IPS-20b (cell line): Measurements from ENCODE around the gene COL27A1.
"Not testable (repeated sequence)": the region's sequence is repeated elsewhere in the genome, so short reads cannot be mapped to it uniquely, and the experiment has no call there.

Experiments
- H3K27ac ChIP-seq: one replicate; pipeline ENCODE4 v1.5.1; 2013; ENCODE audit warnings: low read length
- H3K27me3 ChIP-seq: 2 replicates; pipeline ENCODE4 v1.6.1; 2013; ENCODE audit warnings: mild to moderate bottlenecking, low read length, inconsistent platforms; ENCODE audit not compliant: insufficient read depth
- H3K36me3 ChIP-seq: 2 replicates; pipeline ENCODE4 v1.6.1; 2013; ENCODE audit warnings: low read depth, mild to moderate bottlenecking, inconsistent platforms, low read length, moderate library complexity; ENCODE audit not compliant: insufficient read depth
- H3K4me1 ChIP-seq: 2 replicates; pipeline ENCODE4 v1.6.1; 2013; ENCODE audit warnings: mild to moderate bottlenecking, control low read depth, inconsistent platforms, low read length, moderate library complexity; ENCODE audit not compliant: insufficient read depth
- H3K4me3 ChIP-seq: 2 replicates; pipeline ENCODE4 v1.5.1; 2013; ENCODE audit warnings: mild to moderate bottlenecking, low read length, inconsistent platforms
- H3K9ac ChIP-seq: 2 replicates; pipeline ENCODE4 v1.6.1; 2013; ENCODE audit warnings: low read depth, mild to moderate bottlenecking, inconsistent platforms, low read length, moderate library complexity
- H3K9me3 ChIP-seq: 2 replicates; pipeline ENCODE4 v1.6.1; 2013; ENCODE audit warnings: mild to moderate bottlenecking, low read depth, low read length, inconsistent platforms; ENCODE audit not compliant: insufficient read depth

Gene COL27A1

DNA sequence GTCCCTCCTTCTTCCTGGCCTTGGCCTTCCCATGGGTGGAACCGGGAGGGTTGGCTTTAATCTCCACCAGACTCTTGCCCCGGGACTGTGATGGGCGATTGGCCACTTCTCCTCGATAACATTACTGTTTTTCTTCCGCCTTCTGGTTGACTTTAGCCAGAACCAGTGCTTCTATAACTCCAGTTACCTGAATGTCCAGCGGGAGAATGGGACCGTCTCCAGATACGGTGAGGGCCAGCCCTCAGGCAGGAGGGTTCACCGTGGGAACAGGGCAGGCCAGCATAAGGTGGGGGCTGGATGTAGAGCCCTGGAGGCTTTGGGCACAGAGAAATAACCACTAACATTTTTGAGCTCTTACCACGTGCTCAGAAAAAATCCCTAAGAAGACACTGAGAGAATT is 175.3 kb downstream of the COL27A1 start:
- H3K9ac ChIP-seq: no peak overlapping the region
- no peak overlapping the region for H3K27ac ChIP-seq
- H3K27me3 ChIP-seq: no peaks in the 10 kb centered on the region
- no peaks in the 10 kb centered on the region for H3K4me1 ChIP-seq
- H3K4me3 ChIP-seq: no peak overlapping the region
- no peaks in the 10 kb centered on the region for H3K9me3 ChIP-seq
- no peaks in the 10 kb centered on the region for H3K36me3 ChIP-seq

DNA sequence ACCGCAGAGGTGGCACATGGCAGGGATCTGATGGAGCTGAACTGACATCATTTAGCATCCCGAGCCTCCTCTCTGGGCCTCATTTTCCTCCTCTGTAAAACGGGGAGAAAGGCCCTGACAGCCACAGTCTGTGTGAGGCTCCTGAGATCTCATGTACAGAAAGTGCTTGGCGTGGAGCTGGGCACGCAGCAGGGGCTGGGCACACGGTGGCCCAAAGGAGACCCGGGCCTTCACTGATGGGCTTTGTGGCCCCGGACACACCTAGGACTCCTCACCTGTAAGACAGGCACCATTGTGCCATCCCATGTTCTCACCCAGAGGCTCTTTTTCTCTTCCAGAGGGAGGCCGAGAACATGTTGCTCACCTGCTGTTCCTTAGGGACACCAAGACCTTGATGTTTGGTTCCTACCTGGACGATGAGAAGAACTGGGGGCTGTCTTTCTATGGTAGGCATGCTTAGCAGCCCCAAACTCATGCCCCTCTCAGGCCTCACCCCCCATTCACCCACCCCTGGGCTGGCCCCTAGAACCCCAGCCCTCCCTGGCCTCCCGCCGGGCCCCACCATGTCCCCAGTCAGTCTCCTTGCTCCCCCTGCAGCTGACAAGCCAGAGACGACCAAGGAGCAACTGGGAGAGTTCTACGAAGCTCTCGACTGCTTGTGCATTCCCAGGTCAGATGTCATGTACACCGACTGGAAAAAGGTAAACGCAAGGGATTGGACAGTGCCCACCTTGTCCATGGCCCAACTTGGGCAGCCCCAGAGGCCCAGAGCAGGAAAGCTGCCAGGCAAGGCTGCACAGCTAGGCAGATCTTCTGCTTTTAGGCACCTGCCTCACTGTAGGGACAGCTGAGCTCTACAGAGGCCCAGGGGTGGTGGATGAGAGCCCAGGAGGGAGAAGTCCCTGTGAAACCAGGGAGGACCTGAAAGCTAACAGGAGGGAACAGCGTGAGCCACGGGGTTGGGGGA is 176.2 kb downstream of the COL27A1 start:
- H3K9me3 ChIP-seq, H3K9ac ChIP-seq, H3K4me3 ChIP-seq, H3K27ac ChIP-seq, H3K36me3 ChIP-seq, H3K4me1 ChIP-seq, H3K27me3 ChIP-seq: not testable (repeated sequence)

DNA sequence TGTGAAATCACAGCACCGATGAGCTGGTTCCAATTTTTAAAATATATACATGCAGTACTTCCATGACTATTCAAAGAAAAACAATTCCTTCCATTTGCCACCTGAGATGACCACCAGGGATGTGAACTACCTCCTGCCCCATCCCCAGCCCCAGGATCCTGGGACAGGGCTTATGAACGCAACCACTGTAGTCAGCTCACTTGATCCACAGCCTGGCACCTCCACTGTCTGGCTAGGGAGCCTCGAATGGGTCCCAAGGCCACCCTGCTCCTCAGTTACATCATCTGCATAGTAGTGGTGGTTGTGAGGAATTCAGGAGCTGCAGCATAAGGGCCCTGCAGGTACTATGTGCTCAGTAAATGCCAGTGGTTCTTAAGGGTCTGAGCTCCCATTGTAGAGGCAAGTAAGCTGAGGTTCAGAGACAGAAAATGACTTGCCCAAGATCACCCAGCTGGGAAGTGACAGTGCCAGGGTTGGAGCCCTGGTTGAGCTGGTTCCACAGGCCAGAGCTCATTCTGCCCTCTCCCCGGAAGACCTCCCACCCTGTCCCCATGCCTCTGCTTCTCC is 177.2 kb downstream of the COL27A1 start:
- not testable (repeated sequence) for H3K27me3 ChIP-seq, H3K9me3 ChIP-seq, H3K36me3 ChIP-seq, H3K4me1 ChIP-seq, H3K9ac ChIP-seq, H3K27ac ChIP-seq, H3K4me3 ChIP-seq

DNA sequence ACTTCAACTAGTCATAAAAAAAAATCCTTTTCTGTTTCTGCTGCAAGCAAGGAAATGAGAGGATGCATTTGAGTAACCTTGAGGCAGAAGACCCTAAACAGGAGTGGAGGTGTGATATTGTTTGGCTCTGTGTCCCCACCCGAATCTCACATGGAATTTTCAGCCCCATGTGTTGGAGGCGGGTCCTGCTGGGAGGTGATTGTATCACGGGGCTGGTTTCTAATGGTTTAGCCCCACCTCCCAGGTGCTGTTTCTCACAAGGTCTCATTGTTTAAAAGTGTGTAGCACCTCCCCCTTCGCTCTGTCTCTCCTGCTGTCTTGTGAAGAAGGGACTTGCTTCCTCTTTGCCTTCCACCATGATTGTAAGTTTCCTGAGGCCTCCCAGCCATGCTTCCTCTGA is 178.4 kb downstream of the COL27A1 start:
- peaks cover 15% of the 10 kb centered on the region for H3K36me3 ChIP-seq
- H3K4me1 ChIP-seq, H3K9ac ChIP-seq, H3K4me3 ChIP-seq, H3K9me3 ChIP-seq, H3K27ac ChIP-seq, H3K27me3 ChIP-seq: not testable (repeated sequence)

DNA sequence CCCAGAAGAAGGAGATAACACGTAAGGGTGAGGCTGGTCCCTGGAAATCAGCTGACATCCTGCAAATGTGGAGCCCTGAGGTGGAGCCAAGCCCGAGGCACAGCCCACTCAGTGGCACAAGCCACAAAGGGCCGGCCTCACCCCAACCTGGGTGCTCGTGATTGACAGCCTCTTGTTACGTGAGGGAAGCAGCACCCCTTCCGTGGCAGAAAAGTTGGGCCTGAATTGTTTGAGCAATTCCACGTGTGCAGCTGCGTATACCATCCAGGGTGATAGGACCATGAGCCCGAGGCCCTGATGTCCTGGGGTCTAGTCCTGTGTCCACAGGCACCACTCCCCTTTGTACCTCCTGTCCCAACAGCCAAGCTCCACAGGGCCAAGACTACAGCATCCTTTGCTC is 179.2 kb downstream of the COL27A1 start:
- Histone ChIP-seq H3K27me3 (no peaks in the 10 kb centered on the region), H3K9ac (no peak overlapping the region), H3K9me3 (no peaks in the 10 kb centered on the region), H3K27ac (no peak overlapping the region), H3K36me3 (peaks cover 20% of the 10 kb centered on the region), H3K4me3 (no peak overlapping the region), H3K4me1 (no peaks in the 10 kb centered on the region)

DNA sequence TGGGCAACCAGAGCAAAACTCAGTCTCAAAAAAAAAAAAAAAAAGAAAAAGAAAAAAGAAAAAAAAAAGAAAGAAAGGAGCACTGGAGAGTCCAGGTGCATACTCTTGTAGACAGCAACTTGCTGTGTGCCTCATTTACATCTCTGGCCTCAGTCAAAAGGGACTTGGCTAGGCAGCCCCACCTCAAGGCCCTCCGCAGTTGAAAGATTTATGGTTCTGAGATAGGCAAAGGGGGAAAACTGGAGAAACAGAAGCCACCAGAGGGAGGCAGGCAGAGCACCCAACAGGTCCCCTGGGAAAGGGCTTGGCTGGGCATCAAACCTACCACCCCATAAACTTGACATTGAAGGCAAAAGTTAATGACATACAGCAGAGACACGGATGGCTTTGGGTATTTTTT is 180.4 kb downstream of the COL27A1 start:
- Histone ChIP-seq H3K4me1 (no peaks in the 10 kb centered on the region), H3K4me3 (no peak overlapping the region), H3K9ac (no peak overlapping the region), H3K9me3 (no peaks in the 10 kb centered on the region), H3K36me3 (peaks cover 31% of the 10 kb centered on the region), H3K27ac (no peak overlapping the region), H3K27me3 (no peaks in the 10 kb centered on the region)

DNA sequence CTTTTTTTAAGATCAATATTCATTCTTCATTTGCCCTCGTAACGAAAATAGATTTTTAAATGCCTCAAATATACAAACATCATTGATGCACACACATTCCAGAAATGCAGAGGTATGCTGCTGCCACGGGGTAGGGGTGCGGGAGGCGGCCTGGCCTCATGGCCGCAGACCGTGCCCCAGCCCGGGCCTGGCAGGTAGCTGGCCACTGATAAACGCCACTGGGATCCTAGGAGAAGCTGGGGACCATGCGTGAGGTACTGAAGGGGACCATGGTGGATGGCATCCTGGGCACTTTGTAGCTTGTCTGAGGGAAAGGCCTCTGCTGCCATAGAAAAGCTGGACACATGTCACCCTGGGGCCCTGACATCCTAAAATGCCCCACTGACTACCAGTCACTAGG is 180.8 kb downstream of the COL27A1 start:
- H3K9me3 ChIP-seq: no peaks in the 10 kb centered on the region
- H3K27ac ChIP-seq: no peak overlapping the region
- no peaks in the 10 kb centered on the region for H3K4me1 ChIP-seq
- H3K27me3 ChIP-seq: no peaks in the 10 kb centered on the region
- H3K36me3 ChIP-seq: peaks cover 35% of the 10 kb centered on the region
- H3K4me3 ChIP-seq: no peak overlapping the region
- no peak overlapping the region for H3K9ac ChIP-seq

DNA sequence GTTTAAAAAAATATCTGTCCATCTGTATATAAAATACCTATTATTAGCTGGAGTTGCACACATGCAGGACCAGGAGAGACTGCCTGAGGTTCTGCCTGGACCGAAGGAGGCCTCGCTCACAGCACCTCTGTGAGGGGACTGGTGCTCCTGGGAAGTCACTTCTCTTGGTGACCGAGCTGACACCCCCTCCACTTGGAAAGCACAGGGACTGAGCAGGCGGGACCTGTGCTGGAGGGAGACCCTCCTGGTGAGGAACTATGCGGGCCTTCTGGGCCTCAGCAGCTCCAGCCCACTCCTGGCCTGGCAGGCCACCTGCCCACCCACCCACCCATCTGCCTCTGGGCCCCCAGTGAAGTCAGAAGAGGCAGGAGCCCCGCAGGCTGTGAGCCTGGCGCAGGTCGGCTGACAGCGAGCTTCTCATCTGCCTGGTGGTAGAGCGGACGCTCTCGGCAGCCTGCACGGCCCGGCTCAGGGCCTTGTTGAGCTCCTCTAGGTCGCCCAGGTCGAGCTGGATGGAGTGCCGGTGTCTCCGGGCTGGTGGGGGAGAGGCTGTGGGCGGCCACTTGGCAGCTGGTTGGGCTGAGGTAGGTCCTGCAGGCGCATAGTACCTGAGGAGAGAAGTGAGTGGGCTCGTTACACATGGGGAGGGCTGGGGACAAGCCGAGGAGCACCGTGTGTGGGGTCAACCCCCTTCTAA is 181.5 kb downstream of the COL27A1 start:
- Histone ChIP-seq H3K4me1 (no peaks in the 10 kb centered on the region), H3K36me3 (peaks cover 42% of the 10 kb centered on the region)

DNA sequence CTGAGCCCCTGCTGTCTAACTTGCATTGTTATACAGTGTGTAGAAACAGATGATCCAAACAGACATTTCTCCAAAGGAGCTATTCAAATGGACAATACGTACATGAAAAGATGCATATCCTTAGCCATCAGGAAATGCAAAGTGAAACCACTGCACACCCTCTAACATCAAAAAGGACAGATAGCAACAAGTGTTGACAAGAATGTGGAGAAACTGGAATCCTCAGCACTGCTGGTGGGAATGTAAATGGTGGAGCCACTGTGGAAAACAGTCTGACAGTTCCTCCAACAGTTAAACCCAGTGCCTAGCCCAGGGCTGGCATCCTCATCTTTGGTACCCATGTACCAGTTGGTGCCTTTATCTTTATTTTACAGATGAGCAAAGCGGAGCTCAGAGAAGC is 182.8 kb downstream of the COL27A1 start:
- Histone ChIP-seq H3K36me3 (peaks cover 49% of the 10 kb centered on the region), H3K27ac (no peak overlapping the region), H3K9ac (no peak overlapping the region), H3K4me3 (no peak overlapping the region), H3K9me3 (no peaks in the 10 kb centered on the region), H3K4me1 (no peaks in the 10 kb centered on the region), H3K27me3 (no peaks in the 10 kb centered on the region)

More for the DNA sequence above, 181.5 kb downstream of the COL27A1 start:
- Histone ChIP-seq H3K4me3 (no peak overlapping the region), H3K9ac (no peak overlapping the region), H3K27me3 (no peaks in the 10 kb centered on the region), H3K27ac (no peak overlapping the region), H3K9me3 (no peaks in the 10 kb centered on the region)

DNA sequence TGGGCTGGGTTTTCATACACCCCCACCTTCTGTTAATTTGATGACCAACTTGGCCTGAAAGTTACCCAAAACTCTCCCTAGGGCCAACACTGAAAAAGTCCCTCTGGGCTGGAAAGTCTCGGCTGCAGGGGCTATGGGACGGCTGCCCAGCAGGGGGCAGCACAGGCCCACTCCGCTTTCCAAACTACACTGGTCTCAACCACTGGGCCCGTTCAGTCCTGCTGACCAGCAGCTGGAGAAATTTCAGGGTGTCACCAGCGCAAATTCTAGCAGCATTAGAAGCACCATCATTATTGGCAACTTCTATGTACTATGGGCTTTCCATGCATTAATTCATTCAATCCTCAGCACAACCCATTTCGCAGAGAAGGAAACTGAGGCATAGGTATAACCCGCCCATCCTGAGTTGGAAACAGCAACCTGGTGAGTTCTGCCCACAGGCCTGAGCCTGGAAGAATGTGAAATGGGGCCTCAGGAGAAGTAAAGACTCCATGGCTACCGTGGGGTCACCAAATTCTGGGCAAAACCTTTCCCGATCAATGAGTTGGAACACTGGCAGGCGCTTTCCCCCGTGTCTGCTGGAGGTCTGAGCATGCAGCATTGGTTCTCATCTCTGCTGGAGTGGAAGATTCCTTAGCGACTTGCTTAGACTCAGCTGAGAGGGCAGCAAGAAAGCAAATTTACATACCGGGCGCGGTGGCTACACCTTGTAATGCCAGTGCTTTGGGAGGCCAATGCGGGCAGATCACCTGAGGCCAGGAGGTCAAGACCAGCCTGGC is 184.0 kb downstream of the COL27A1 start:
- no peak overlapping the region for H3K9ac ChIP-seq
- no peak overlapping the region for H3K27ac ChIP-seq
- no peak overlapping the region for H3K4me3 ChIP-seq
- peaks cover 60% of the 10 kb centered on the region for H3K36me3 ChIP-seq
- H3K4me1 ChIP-seq: no peaks in the 10 kb centered on the region
- no peaks in the 10 kb centered on the region for H3K9me3 ChIP-seq
- no peaks in the 10 kb centered on the region for H3K27me3 ChIP-seq

DNA sequence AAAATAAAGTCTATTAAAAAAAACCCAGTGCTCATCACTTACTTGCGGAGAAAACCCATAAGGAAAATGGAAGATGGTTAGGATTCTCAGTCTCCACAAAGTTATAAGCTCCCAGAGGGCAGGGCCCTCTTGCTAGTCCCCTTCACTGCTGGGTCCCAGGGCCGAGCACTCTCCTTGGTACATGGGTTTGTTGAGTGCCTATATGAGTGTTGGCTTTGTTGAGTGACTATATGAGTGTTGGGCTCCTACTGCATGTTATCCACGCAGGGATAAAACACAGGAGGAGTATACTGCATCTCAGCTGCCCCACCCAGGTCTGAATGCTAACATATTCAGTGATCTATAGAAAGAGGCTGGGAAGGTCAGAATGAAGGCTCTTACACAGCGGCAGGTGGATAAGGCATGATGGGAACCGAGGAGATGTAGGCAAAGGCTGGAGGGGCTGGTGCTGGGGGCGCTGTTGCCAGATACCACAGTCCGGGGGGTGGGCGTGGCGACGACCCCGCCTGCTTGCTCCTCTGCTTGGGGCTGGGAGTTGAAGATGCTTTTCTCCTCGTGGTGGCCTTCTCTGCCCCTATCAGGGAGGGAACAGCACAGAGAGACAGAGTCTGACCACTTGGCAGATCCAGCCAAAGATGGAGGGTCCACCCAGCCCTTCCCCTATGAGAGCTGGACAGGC is 186.0 kb downstream of the COL27A1 start:
- peaks cover 76% of the 10 kb centered on the region for H3K36me3 ChIP-seq
- H3K4me1 ChIP-seq: no peaks in the 10 kb centered on the region
- no peak overlapping the region for H3K9ac ChIP-seq
- H3K4me3 ChIP-seq: no peak overlapping the region
- H3K27me3 ChIP-seq: no peaks in the 10 kb centered on the region
- H3K27ac ChIP-seq: no peak overlapping the region
- no peaks in the 10 kb centered on the region for H3K9me3 ChIP-seq
